Measurements from ENCODE around the gene PHC3. TPM values are rescaled to one million over a fixed set of nuclear protein-coding genes. Genes with fewer than 3 reads are reported as not detected.

The PHC3 gene
- total and polyA plus RNA-seq, 9 donors = 11.0 to 19.2 (median 15.3) TPM

DNA sequence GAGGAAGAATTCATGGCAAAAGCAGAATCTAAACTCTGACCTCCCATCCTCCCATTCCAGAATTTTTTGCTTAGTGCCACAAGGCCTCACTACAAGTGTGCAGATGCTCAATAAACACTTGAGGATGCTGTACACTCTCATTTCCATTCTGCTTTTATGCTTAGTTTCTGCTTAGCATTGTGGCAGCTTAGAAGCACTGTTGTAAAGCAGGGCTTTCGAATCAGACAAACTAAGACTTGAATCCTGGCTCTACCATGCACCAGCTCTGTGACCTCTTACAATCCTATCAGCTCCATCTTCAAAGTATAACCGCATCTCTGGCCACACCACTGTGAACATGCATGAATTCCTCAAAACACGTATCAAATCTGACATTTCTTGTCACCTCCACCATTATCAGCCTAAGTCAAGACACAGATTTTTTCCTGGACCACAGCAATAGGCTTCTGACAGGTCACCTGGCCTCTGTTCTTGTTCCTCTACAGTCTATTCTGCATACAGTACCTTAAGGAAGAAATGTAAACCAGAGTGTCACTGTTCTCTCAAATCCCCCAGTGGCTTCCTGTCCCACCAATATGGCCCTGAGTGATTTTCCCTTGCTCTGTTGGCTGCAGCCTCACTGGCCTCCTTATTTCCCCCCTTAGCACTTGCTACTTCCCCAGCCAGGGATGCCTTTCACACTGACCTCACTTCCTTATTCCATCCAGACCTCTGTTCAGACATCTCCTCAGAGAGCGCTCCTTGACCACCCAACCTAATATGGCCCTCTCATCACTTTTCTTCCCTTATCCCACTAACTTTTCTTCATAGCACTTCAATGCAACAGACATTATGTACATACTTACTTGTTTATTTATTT, 8.1 kb upstream of the PHC3 start:
- no peak overlapping the region for H3K27ac ChIP-seq (ENCODE audit: low read length)

DNA sequence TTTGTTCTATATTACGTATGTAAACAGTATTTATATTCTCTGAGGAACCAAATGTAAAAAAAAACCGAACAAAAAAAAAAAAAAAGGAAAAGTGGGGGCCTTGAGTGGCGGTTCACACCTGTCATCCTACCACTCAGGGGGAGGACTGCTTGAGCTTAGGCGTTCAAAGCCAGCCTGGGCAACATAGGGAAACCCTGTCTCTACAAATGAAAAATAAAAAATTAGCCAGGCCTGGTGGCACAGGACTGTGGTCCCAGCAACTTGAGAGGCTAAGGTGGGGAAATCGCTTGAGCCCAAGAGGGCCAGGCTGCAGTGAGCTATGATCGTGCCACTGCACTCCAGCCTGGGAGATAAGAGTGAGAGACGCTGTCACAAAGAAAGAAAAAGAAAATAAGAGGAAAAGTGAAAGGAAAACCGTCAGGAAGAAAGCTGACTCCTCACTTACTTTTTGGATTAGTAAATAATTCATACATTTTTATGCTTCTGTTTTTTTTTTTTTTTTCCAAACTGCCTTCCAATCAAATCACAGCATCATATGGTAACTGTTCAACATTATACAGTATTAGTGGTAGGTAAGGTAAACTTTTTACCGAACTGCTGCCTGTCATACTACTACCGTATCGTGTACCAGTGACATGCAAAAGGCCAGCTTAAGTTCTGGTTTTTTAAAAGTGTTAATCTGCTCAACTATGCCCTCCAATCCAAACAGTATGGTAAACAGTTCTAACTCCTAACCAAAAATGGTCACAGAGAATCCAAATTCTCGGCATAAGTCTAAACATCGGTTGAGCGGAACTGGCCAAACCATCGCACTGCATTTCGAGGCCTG, 1.2 kb downstream of the PHC3 start:
- peaks cover 24% of the 10 kb centered on the region for H3K36me3 ChIP-seq (ENCODE audit: control insufficient read depth, insufficient read depth, low read length)
- peaks cover 10% of the 10 kb centered on the region for H3K4me1 ChIP-seq (ENCODE audit: control insufficient read depth, insufficient read depth, low read length)
- peak overlapping the region; percentile 99 for H3K4me3 ChIP-seq (ENCODE audit: low read length)
- H3K9me3 ChIP-seq (replicated peaks; ENCODE audit: control insufficient read depth, low read depth, low read length) = no peaks in the 10 kb centered on the region
- peak overlapping the region; percentile 97 for H3K27ac ChIP-seq (ENCODE audit: low read length)
- no peaks in the 10 kb centered on the region for H3K27me3 ChIP-seq (ENCODE audit: control insufficient read depth, insufficient read depth, low read length)
- WGBS (ENCODE audit: insufficient coverage) = 14% methylated on average over 6 of the region's 16 CpGs
- peak; percentile 38 for DNase-seq

More for the DNA sequence above, 8.1 kb upstream of the PHC3 start:
- 79% methylated on average over 4 of the region's 4 CpGs for WGBS (ENCODE audit: insufficient coverage)
- Histone ChIP-seq H3K36me3 (ENCODE audit: control insufficient read depth, insufficient read depth, low read length) (no peaks in the 10 kb centered on the region), H3K9me3 (replicated peaks; ENCODE audit: control insufficient read depth, low read depth, low read length) (no peaks in the 10 kb centered on the region), H3K4me3 (ENCODE audit: low read length) (no peak overlapping the region), H3K4me1 (ENCODE audit: control insufficient read depth, insufficient read depth, low read length) (no peaks in the 10 kb centered on the region), H3K27me3 (ENCODE audit: control insufficient read depth, insufficient read depth, low read length) (no peaks in the 10 kb centered on the region)
- DNase-seq = no peak

DNA sequence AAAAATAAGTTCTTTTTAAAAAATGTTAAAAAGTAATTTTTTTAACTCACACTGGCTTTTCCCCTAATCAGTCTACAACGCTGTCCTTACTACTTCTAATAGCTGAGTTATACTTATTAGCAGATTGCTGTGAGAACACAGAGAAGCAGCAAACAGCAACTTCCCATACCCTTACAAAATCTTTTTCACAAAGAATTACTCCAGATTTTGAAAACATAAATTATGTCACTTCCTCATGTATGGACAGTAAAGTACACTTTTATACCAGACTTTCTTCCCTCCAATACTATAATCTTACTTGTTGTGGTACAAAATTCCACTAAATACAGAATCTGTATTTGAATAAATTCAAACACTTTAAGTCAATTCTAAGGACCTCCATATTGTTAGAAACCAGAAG, 2.1 kb downstream of the PHC3 start:
- Histone ChIP-seq H3K27ac (ENCODE audit: low read length) (peak overlapping the region; percentile 97), H3K36me3 (ENCODE audit: control insufficient read depth, insufficient read depth, low read length) (peaks cover 27% of the 10 kb centered on the region)
- WGBS (ENCODE audit: insufficient coverage) = no CpG with 5 or more reads among the region's 1 CpG

DNA sequence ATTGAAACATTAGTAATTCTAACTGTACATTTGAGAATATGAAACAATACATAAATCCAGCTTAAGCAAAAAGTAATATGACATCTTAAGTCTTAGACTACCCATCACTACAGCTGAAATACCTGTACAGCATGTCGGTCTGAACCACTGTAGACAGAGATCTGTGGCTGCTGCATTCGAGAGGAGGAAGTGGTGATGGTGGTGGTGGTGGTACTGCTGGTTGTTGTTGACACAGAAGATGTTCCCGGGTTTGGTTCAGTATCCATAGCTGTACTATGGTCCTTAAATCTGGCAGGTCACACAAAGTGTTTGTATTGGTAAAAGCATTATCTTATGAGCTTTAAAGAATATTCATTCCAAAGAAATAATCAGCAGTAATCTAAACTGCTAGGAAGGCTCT, 2.9 kb downstream of the PHC3 start:
- Histone ChIP-seq H3K9me3 (replicated peaks; ENCODE audit: control insufficient read depth, low read depth, low read length) (no peaks in the 10 kb centered on the region), H3K36me3 (ENCODE audit: control insufficient read depth, insufficient read depth, low read length) (peaks cover 31% of the 10 kb centered on the region), H3K4me1 (ENCODE audit: control insufficient read depth, insufficient read depth, low read length) (peaks cover 10% of the 10 kb centered on the region), H3K27me3 (ENCODE audit: control insufficient read depth, insufficient read depth, low read length) (no peaks in the 10 kb centered on the region), H3K4me3 (ENCODE audit: low read length) (no peak overlapping the region), H3K27ac (ENCODE audit: low read length) (no peak overlapping the region)
- 77% methylated on average over 2 of the region's 3 CpGs for WGBS (ENCODE audit: insufficient coverage)
- DNase-seq = no peak

More for the DNA sequence above, 2.1 kb downstream of the PHC3 start:
- Histone ChIP-seq H3K9me3 (replicated peaks; ENCODE audit: control insufficient read depth, low read depth, low read length) (no peaks in the 10 kb centered on the region), H3K27me3 (ENCODE audit: control insufficient read depth, insufficient read depth, low read length) (no peaks in the 10 kb centered on the region), H3K4me1 (ENCODE audit: control insufficient read depth, insufficient read depth, low read length) (peaks cover 10% of the 10 kb centered on the region), H3K4me3 (ENCODE audit: low read length) (no peak overlapping the region)
- DNase-seq = no peak

DNA sequence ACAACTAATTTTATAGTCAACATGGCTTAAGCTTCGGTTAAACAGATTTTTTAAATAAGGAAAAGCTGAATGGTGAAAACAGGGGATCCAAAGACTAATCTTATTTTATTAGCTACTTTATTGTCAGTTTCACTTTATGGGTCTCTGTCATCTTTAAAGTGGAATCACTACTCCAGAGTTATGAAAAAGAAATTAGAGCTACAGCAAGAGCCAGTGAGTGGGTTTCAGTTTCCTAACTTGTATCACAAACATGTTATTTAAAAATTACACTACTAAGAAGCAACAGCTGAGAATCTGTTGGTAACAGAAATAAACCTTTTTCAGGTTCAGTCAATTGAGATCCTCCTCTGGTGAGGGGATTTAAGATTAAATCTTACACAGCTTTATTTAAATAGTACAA, 10.0 kb downstream of the PHC3 start:
- DNase-seq = no peak
- no CpG with 5 or more reads among the region's 1 CpG for WGBS (ENCODE audit: insufficient coverage)
- H3K36me3 ChIP-seq (ENCODE audit: control insufficient read depth, insufficient read depth, low read length) = peaks cover 23% of the 10 kb centered on the region
- H3K27ac ChIP-seq (ENCODE audit: low read length) = no peak overlapping the region
- H3K4me1 ChIP-seq (ENCODE audit: control insufficient read depth, insufficient read depth, low read length) = no peaks in the 10 kb centered on the region
- H3K4me3 ChIP-seq (ENCODE audit: low read length) = no peak overlapping the region
- H3K27me3 ChIP-seq (ENCODE audit: control insufficient read depth, insufficient read depth, low read length) = no peaks in the 10 kb centered on the region
- H3K9me3 ChIP-seq (replicated peaks; ENCODE audit: control insufficient read depth, low read depth, low read length) = no peaks in the 10 kb centered on the region

DNA sequence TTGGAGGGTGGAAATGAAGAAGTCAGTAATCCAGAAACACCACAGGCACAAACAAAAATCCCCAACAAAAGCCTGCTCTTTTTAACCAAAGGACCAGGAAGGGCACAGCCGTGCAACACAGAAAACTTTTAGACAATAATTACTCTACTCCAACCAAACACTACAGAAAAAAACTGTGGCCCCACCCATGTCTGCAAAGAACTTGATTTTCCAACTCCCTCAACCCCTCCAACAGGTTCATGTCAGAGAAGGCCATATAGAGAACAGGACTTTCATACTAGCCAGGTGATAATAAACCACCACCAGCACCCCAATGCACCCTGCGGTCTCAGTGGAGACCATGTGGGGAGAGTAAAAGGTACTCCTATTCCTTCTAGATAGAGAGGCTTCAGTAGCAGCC, 16.8 kb downstream of the PHC3 start:
- no peak overlapping the region for H3K27ac ChIP-seq (ENCODE audit: low read length)
- no peaks in the 10 kb centered on the region for H3K9me3 ChIP-seq (replicated peaks; ENCODE audit: control insufficient read depth, low read depth, low read length)
- H3K4me3 ChIP-seq (ENCODE audit: low read length) = no peak overlapping the region
- DNase-seq = no peak
- WGBS (ENCODE audit: insufficient coverage) = no CpG with 5 or more reads among the region's 2 CpGs
- peaks cover 31% of the 10 kb centered on the region for H3K36me3 ChIP-seq (ENCODE audit: control insufficient read depth, insufficient read depth, low read length)
- no peaks in the 10 kb centered on the region for H3K27me3 ChIP-seq (ENCODE audit: control insufficient read depth, insufficient read depth, low read length)
- H3K4me1 ChIP-seq (ENCODE audit: control insufficient read depth, insufficient read depth, low read length) = no peaks in the 10 kb centered on the region

DNA sequence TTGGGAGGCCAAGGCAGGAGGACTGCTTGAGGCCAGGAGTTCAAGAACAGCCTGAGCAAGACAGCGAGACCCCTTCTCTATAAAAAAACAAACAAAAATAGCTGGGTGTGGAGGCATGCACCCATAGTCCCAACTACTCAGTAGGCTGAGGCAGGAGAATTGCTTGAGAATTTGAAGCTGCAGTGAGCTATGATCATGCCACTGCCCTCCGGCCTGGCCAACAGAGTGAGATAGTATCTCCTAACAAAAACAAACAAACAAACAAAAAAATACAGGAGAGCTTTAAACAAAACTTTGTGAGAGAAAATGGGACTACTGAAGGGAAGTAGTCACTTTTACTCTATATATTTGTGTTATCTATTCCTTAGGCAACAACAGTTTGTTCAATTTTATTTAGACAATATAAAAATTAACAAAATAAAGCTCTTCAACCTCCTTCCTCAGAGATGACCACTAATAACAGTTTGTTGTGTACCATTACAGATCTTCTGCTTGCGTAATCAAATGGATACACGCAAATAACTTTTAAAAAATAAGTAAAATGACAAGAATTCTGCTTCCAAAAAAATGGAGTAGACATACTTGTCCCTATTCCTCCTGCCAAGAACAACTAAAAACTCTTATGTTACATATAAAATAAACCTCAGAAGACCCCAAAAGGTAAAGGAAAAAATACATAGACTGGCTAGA, 17.4 kb downstream of the PHC3 start:
- Histone ChIP-seq H3K9me3 (replicated peaks; ENCODE audit: control insufficient read depth, low read depth, low read length) (no peaks in the 10 kb centered on the region), H3K4me3 (ENCODE audit: low read length) (no peak overlapping the region), H3K36me3 (ENCODE audit: control insufficient read depth, insufficient read depth, low read length) (peaks cover 31% of the 10 kb centered on the region), H3K4me1 (ENCODE audit: control insufficient read depth, insufficient read depth, low read length) (no peaks in the 10 kb centered on the region), H3K27me3 (ENCODE audit: control insufficient read depth, insufficient read depth, low read length) (no peaks in the 10 kb centered on the region), H3K27ac (ENCODE audit: low read length) (no peak overlapping the region)
- DNase-seq = no peak
- WGBS (ENCODE audit: insufficient coverage) = no CpG with 5 or more reads among the region's 4 CpGs

DNA sequence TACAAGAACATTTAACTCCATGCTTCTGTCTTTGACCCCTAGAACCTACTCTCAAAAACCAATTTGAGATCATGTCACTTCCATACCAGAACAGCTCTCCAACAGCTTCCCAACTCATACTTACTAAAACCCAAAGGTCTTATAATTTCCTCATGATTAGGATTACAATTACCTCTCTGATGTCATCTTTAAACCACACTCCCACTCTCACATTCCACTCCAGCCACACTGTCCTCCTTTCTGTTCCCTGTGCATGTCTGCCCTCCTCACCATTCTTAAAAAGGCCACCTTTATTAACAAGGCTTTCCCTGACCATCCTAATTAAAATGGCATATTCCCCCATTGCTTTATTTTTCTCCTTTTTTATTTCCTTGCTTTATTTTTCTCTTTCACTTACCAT, 18.9 kb downstream of the PHC3 start:
- Histone ChIP-seq H3K27me3 (ENCODE audit: control insufficient read depth, insufficient read depth, low read length) (no peaks in the 10 kb centered on the region), H3K4me1 (ENCODE audit: control insufficient read depth, insufficient read depth, low read length) (no peaks in the 10 kb centered on the region), H3K36me3 (ENCODE audit: control insufficient read depth, insufficient read depth, low read length) (peaks cover 28% of the 10 kb centered on the region), H3K9me3 (replicated peaks; ENCODE audit: control insufficient read depth, low read depth, low read length) (no peaks in the 10 kb centered on the region), H3K27ac (ENCODE audit: low read length) (no peak overlapping the region), H3K4me3 (ENCODE audit: low read length) (no peak overlapping the region)
- no peak for DNase-seq

DNA sequence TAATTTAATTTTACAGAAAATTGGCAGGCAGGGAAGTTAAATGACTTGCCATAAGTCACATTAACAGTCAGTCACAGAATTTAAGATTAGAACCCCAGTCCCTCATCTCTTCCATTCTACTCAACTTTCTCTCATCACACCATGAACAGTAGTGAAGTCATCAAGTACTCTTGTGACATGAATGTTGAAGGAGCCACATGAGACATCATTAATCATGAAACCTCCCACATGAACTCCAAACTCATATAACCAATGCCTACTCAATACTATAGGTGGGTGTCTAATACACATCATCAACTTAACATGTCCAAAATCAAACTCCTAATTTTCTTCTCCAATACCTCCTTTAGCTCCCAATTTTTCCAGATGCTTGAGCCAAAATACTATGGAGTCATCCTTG, 19.5 kb downstream of the PHC3 start:
- Histone ChIP-seq H3K4me1 (ENCODE audit: control insufficient read depth, insufficient read depth, low read length) (no peaks in the 10 kb centered on the region), H3K27ac (ENCODE audit: low read length) (no peak overlapping the region), H3K27me3 (ENCODE audit: control insufficient read depth, insufficient read depth, low read length) (no peaks in the 10 kb centered on the region), H3K36me3 (ENCODE audit: control insufficient read depth, insufficient read depth, low read length) (peaks cover 24% of the 10 kb centered on the region), H3K4me3 (ENCODE audit: low read length) (no peak overlapping the region), H3K9me3 (replicated peaks; ENCODE audit: control insufficient read depth, low read depth, low read length) (no peaks in the 10 kb centered on the region)
- no peak for DNase-seq

DNA sequence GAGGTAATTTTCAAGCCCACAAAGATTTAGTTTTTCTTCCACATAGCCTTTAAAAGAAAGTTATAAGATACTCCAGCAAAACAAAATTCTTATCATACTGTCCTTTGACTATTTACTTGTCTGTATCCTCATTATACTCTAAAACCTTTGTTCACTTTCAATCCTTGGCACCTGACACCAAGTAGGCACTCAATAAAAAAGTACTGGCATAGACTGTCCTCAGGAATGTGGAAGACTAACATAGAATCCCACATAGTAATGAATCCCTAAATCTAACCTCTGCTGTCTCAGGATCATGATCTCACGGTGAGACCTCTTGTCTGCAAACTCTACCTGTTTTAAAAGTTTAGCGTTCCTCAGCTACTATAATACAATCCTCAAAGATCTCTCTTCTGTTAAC, 21.6 kb downstream of the PHC3 start:
- no peaks in the 10 kb centered on the region for H3K27me3 ChIP-seq (ENCODE audit: control insufficient read depth, insufficient read depth, low read length)
- H3K36me3 ChIP-seq (ENCODE audit: control insufficient read depth, insufficient read depth, low read length) = peaks cover 19% of the 10 kb centered on the region
- 100% methylated on average over 1 of the region's 2 CpGs for WGBS (ENCODE audit: insufficient coverage)
- no peaks in the 10 kb centered on the region for H3K4me1 ChIP-seq (ENCODE audit: control insufficient read depth, insufficient read depth, low read length)
- H3K9me3 ChIP-seq (replicated peaks; ENCODE audit: control insufficient read depth, low read depth, low read length) = no peaks in the 10 kb centered on the region
- no peak for DNase-seq
- H3K27ac ChIP-seq (ENCODE audit: low read length) = no peak overlapping the region
- H3K4me3 ChIP-seq (ENCODE audit: low read length) = no peak overlapping the region

Data from muscle of leg (tissue), 11 donors.